COLO668 (cell line): ENCODE results near the gene DNAJC16.
A peak's percentile ranks its signal among the peaks of the same experiment; 100 is the strongest.

Source experiments
- DNase-seq: peaks from one replicate; lab custom pipeline; 2025; ENCODE audit not compliant: unreplicated experiment; lab: John Stamatoyannopoulos, UW

DNAJC16 gene

DNA sequence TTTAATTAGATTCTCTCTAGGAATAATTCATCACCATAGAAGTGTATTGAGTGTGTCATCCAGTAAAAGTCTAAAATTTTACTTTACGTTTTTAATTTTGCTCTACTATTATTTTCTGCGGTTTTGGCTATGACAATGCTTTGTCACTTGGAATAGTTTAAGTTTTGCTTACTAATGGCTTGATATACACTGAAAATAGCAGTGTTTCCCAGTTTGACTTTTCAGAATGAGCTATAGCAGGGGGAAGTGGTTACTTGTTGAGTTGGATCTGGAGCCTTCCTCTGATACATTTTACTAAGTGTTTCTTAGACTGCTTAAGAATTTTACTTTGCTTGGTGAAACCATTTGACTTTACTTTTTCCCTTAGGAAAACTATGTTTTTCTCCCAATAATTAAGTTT lies 5.0 kb downstream of the DNAJC16 start:
- DNase-seq = no peak

GRCh38 chr1:15538771-15539170 lies 12.1 kb downstream of the DNAJC16 start:
- DNase-seq = peak; percentile 84

GRCh38 chr1:15540186-15540585 lies 13.5 kb downstream of the DNAJC16 start:
- DNase-seq = no peak

DNA sequence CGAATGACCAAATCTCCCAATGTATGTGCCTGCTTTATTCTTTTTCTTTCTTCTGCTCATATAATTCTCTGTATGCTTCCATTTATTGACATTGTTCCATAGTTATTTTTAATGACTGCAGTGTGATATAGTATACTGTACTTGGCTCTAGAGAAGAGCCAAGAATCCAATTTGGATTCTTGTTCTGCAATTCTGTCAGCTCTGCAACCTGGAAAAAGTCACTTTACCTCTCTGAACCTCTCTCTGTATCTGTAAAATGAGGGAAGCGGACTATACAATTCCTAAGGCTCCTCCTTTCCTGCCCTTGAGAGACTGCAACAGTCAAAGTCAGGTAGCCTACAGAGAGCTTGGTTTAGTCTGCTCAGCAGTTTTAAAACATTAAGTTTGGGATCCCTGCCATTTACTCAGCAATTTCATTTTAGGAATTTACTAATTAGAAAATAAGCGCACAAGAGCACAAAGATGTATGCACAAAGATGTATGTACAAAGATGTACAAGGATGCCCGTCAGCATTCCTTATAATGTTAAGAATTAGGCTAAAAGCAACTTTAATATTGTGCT lies 14.7 kb downstream of the DNAJC16 start:
- no peak for DNase-seq

DNA sequence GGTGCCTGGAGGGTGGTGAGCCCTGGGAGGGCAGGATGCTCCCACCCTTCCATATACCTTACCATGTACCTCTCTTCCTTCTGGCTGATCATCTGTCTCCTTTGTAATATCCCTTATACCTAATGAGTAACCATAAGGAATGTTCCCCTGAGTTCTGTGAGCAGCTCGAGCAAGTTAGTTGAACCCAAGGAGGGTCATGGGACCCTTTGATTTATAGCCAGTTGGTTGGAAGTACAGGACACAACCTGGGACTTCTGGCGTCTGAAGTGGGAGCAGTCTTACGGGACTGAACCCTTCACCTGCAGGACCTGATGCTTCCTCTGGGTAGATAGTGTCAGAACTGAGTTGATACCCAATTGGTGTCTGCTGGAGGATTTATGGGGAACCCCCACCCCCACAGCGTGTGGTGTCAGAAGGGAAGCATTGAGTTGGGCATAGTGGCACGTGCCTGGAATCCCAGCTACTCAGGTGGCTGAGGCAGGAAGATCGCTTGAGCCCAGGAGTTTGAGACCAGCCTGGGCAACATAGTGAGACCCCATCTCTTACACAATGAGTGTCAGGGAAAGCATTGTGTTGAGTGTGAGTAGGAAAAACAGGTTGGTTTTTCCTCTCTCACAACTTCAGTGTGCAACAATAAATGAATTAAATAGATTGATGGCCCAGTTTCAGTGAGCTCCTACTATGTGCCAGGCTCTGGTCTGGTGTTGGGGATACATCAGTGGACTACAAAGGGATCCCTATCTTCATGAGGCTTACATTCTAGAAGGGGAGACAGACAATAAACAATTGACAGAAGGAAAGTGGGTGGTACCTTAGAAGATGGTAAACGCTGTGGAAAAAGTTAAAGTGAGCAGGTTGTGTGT lies 16.0 kb downstream of the DNAJC16 start:
- no peak for DNase-seq

- DNase-seq = no peak
Measured at GRCh38 chr1:15543251-15543588, 16.6 kb downstream of the DNAJC16 start.

GRCh38 chr1:15543589-15544568 lies 17.2 kb downstream of the DNAJC16 start:
- no peak for DNase-seq

DNA sequence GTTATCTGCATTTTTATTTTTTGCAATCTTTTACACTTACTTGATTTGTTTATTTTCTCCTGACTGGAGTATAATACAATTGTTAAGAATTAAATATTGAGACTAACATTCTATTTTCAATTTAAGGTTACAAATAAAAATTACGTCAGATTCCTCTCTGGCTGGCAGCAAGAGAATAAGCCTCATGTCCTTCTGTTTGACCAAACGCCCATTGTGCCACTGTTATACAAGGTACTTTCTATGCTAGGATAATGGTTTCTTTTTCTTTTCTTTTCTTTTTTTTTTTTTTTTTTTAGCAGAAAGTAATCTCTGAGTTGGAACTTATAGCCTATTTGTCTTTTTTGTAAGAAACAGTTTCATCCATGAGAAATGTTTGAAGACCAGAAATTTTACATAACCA lies 20.0 kb downstream of the DNAJC16 start:
- DNase-seq = no peak

- DNase-seq = no peak
Measured at GRCh38 chr1:15550573-15550972, 23.9 kb downstream of the DNAJC16 start.

DNA sequence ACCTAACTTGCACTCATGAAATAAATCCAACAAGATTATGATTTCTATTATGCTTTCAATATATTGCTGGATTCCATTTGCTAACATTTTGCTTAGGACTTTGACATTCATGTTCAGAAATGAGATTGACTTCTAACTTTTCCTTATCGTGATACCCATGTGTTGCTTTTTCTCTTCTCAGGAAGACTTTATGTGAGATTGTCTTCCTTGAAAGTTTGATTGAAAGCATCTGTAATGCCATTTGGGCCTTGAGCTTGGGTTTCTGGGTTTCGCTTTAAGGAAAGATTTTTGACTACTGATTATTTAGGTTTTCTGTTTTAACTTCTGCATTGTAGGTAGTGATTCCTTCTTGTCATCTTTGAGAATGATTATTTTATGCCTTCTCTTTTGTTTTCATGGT lies 30.4 kb downstream of the DNAJC16 start:
- DNase-seq = no peak

DNA sequence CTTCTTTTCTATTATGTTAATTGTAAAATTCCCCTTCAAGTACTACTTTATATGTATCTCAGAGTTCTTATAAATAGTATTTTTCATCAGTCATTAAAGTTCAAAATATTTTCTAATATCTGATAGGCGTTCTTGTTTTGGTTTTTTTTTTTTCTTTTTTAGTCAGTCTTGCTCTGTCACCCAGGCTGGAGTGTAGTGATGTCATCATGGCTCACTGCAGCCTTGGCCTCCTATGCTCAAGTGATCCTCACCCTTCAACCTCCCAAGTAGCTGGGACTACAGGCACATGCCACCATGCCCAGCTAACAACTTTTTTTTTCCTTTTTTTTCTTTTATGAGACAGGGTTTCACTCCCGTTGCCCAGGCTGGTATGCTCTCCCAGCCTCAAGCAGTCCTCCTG lies 30.9 kb downstream of the DNAJC16 start:
- DNase-seq = no peak

GRCh38 chr1:15558516-15558915 lies 31.9 kb downstream of the DNAJC16 start:
- no peak for DNase-seq

DNA sequence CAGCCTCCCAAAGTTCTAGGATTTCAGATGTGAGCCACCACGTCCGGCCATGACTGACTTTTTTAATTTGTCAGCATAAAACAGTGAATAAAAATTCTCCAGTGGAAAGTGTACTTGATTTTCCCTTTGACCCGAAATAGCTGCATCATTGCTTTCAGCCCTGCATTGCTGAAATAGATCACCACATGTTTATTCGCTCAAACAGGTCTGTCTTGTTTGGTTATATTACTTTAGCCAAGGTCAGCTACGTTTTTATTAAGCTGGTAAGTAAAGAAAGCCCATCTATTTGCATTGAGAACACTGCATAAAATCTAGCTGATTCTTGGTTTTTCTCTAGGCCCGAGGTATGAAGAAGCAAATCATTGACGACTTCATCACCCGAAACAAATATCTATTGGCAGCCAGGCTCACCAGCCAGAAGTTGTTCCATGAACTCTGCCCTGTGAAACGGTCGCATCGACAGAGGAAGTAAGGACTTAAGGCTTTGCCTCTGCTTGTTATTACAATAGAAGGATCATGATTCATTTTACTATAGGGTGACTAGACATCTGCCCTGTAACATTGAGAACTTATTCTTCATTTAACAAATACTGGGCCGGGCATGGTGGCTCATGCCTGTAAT lies 32.7 kb downstream of the DNAJC16 start:
- no peak for DNase-seq

DNA sequence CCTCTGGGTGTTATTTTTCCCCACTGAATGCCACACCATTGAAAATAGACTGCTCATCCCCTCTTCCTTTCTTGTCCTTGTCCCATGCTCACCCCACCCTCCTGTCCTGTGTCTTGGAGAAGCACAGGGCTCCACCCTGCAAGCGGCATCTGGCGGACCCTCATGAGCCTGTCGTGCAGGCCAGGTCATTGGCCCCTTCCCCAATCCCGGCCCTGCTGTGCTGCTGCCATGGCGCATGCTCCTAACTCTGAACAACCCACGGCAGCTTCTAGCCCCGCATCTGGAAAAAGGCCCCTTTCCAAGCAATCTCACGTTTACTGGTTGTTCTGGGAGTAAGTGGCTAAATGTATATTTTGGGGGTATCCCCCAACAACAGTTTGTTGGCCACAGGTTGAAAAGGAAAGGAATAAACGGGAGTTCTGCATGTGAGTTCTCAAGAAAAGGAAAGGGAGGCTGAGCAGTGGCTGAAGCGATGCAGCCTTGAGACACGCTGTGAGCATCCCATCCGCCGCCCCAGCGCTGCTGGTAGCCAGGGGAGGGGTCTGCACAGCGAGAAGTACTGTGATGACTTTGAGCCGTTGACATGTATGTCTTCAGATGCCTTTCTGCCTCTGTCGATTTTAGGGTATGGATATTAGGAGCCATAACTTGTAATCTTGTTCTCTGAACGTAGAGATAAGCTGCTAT lies 41.9 kb downstream of the DNAJC16 start:
- no peak for DNase-seq

- no peak for DNase-seq
Measured at GRCh38 chr1:15570861-15571260, 44.2 kb downstream of the DNAJC16 start.

- no peak for DNase-seq
Measured at GRCh38 chr1:15571266-15571665, 44.6 kb downstream of the DNAJC16 start.

DNA sequence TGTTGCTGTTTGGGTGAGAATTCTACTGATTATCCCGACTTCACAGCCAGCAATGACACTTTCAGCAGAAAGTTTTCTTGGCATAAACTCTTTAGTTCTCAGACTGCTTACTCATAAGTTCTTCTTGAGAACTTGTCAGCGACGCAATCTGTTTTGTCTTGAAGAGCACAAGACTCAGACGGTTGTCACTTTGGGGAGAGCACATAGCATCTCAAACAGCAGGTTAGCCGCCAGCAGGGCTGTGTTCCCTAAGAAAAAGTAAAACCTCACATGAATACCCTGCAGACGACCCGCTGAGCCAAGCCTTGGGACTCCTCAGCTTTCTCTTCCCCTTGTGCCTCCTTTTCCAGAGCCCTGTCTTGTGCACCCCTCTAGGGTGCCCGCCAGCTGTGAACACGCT lies 46.8 kb downstream of the DNAJC16 start:
- no peak for DNase-seq

DNA sequence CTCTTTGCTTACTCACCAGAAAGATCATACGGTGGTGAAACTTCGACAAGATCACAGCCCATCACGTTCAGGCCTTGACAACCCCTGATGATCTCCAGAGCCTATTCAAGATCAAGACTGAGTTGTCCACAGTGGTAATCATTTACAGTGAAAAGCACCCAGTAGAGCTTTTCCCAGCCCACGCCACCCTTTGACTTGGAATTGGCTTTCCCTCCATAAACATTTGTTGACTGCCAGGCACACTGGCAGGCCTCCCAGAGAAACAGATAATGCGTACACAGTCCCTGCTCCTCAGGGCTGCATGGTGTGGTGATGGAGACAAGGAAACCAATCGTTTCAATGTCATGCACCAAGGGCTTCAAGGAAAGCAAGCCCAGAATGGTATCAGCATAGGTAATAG lies 48.1 kb downstream of the DNAJC16 start:
- no peak for DNase-seq

- no peak for DNase-seq
Measured at GRCh38 chr1:15575549-15576150, 49.0 kb downstream of the DNAJC16 start.

DNA sequence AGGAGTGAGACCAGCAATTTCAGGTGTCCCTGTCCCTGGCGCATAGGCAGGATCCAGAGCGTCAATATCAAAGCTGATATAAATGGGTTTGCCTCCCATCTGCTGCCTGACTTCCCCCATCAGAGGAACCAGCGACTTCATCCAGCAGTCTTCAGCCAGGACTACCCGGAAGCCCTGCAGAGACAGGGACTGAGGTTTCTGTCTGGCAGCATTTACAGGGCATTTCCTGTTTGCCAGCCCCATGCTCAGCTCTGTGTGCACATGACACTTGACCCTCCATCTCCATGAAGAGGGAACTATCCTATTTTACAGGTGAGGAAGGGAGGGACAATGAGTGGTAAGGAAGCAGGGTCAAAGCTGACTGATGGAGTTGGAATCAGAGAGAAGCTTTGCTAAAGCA lies 51.0 kb downstream of the DNAJC16 start:
- DNase-seq = peak; percentile 63
